Heart left ventricle (tissue), 16 donors: ENCODE measurements around the gene CFAP251. TPM values are rescaled to one million over a fixed set of nuclear protein-coding genes. Genes with fewer than 3 reads are reported as not detected.

Experiments used
- ATAC-seq, 4 donors: fragments of 200-7000 bp; cut with Tn5 transposase; one replicate each; pipeline ENCODE4 v1.9.1; 2020 to 2022; ENCODE audit warnings: moderate library complexity in 4 of 4, mild to moderate bottlenecking in 3 of 4, moderate number of reproducible peaks in 1 of 4
- DNase-seq, 5 donors: peaks; one replicate each; pipeline ENCODE4 v3.0.0-alpha.2; 2020
- H3K27ac ChIP-seq, 12 donors: fragments of 200-600 bp; sonication (generic) in 4 of 12; one replicate each; pipeline versions ENCODE4 v1.5.0 to v1.8.0; 2016 to 2022; ENCODE audit warnings: mild to moderate bottlenecking in 2 of 12
- H3K27me3 ChIP-seq, 9 donors: fragments of 200-600 bp; sonication (generic) in 2 of 9; one replicate each; pipeline versions ENCODE4 v1.5.1 to v1.8.0; 2016 to 2022; ENCODE audit warnings: mild to moderate bottlenecking in 3 of 9
- H3K36me3 ChIP-seq, 9 donors: fragments of 200-600 bp; sonication (generic) in 2 of 9; one replicate each; pipeline versions ENCODE4 v1.5.0 to v1.8.0; 2018 to 2022; ENCODE audit warnings: mild to moderate bottlenecking in 2 of 9
- H3K4me1 ChIP-seq, 12 donors: fragments of 200-600 bp; sonication (generic) in 4 of 12; one replicate each; pipeline versions ENCODE4 v1.5.0 to v1.8.0; 2016 to 2022; ENCODE audit warnings: mild to moderate bottlenecking in 3 of 12
- H3K4me3 ChIP-seq, 12 donors: fragments of 200-600 bp; sonication (generic) in 4 of 12; one replicate each; pipeline versions ENCODE4 v1.5.0 to v1.8.0; 2017 to 2022; ENCODE audit warnings: mild to moderate bottlenecking in 9 of 12, moderate library complexity in 4 of 12
- H3K9me3 ChIP-seq, 12 donors: fragments of 200-600 bp; sonication (generic) in 4 of 12; one replicate each; pipeline versions ENCODE4 v1.5.0 to v1.8.0; 2016 to 2022; ENCODE audit warnings: mild to moderate bottlenecking in 1 of 12
- CTCF ChIP-seq, 12 donors: fragments of 200-600 bp; sonication (generic) in 4 of 12; IDR thresholded peaks; one replicate each; pipeline versions ENCODE4 v1.5.0 to v1.8.0; 2018 to 2022; ENCODE audit warnings: antibody characterized with exemption in 12 of 12, mild to moderate bottlenecking in 5 of 12
- POLR2A ChIP-seq, 2 donors: fragments of 450-650 bp; IDR thresholded peaks; one replicate each; pipeline ENCODE4 v1.6.1; 2017; ENCODE audit warnings: antibody characterized with exemption in 2 of 2, mild to moderate bottlenecking in 2 of 2, moderate library complexity in 2 of 2
- WGBS, 4 donors: extraction: QIAGEN DNeasy Blood & Tissue Kit in 2 of 4; methylation state at CpG; one replicate each; pipeline versions ENCODE4 v1.1.5 to v1.1.7; 2013 to 2018; 5-methylcytosine and 5-hydroxymethylcytosine counted together
- intact Hi-C, 10 donors: fragments of 100-400 bp; cut with DNase I; formaldehyde crosslinking; loops; one replicate each; pipeline versions ENCODE4 v1.11.1 to v1.14.2; 2022
- polyA plus RNA-seq, 2 donors: library from polyadenylated mRNA; stranded (reverse); fragments of 200-250 nt; gene quantifications; one replicate each; pipeline ENCODE4 v1.2.3, GENCODE V29; 2013
- total RNA-seq, 9 donors: library from RNA; depleted of rRNA in 2 of 9; stranded (reverse); fragments of >200 nt in 2 of 9; fragmentation: NEBNext Ultra II Directional in 3 of 9; extraction: Animal tissue kit (Norgen Biotek cat#: 25700) in 3 of 9; gene quantifications; one replicate each; pipeline versions ENCODE4 v1.1.0 to v1.2.4, GENCODE V29; 2016 to 2023
- donor health status: ischemic (EF 13 %, LVEDD 7.1; RV severe dilation, severe dysfunction).
- donor health status: healthy with polysubstance abuse.
- donor health status: DM: no; HTN: yes; CAD: no.
- donor health status: DM: no; HTN: no; CAD: no.
- donor health status: ischemic (EF 25% LVEDD 6.9; RV normal size, moderate dysfunction).
- donor health status: ischemic (EF 25% LVEDD 5.7; RV mildly dilated, moderate dysfunction).
- donor health status: healthy.
- donor health status: DM: yes; HTN: yes; CAD: no.
- donor health status: ischemic (EF 35%, LVEDD 5.7; RV mildly dilated, moderate dysfunction).
- donor health status: nonischemic (EF 11% LVEDD 7.7; RV severe dilation, severe dysfunction).
- donor health status: DM: yes; HTN: yes; CAD: no.
- donor health status: PGD.
- donor health status: ischemic (EF 29% LVEDD 5.4; RV normal size, mild dysfunction).
- donor health status: nonischemic (EF 23%, LVEDD 6.1; RV moderate dilation, normal function).

Gene CFAP251
- total and polyA plus RNA-seq, 11 donors: 0.60 to 8.0 (median 1.4) TPM

- DNase-seq (no peak), ATAC-seq (no peak)
- intact Hi-C loops: no loop called here
- H3K9me3 ChIP-seq: no peaks in the 10 kb centered on the region
- no peak overlapping the region for H3K4me3 ChIP-seq
- 85 to 91% (median 86%) methylated on average over 15 of the region's 15 CpGs for WGBS, 4 donors
- no peak overlapping the region for H3K27ac ChIP-seq
- H3K4me1 ChIP-seq: peaks cover 0 to 15% (median 0%) of the 10 kb centered on the region in 12 donors
- H3K27me3 ChIP-seq: no peaks in the 10 kb centered on the region
- H3K36me3 ChIP-seq: peaks cover 0 to 11% (median 0%) of the 10 kb centered on the region in 9 donors
- no peak for TF ChIP-seq POLR2A (IDR thresholded peaks at IDR 0.05)
- TF ChIP-seq CTCF (IDR thresholded peaks at IDR 0.05): no peak
Observed at GRCh38 chr12:121963341-121964018, 45.1 kb downstream of the CFAP251 start.

- 40 to 48% (median 45%) methylated on average over 9 of the region's 9 CpGs for WGBS, 4 donors
- DNase-seq: no peak
- Histone ChIP-seq H3K4me3 (no peak overlapping the region), H3K36me3 (peaks cover 0 to 11% (median 0%) of the 10 kb centered on the region in 9 donors), H3K9me3 (no peaks in the 10 kb centered on the region), H3K27me3 (no peaks in the 10 kb centered on the region), H3K4me1 (peaks cover 0 to 15% (median 0%) of the 10 kb centered on the region in 12 donors), H3K27ac (no peak overlapping the region)
- ATAC-seq: peak in 1 of 4 donors; percentile 13
- intact Hi-C loops: loop anchor here in 1 of 10 donors (5.0 kb wide), 1 partner anchor 57 kb away; the partner anchor contains the start of gene BCL7A
- TF ChIP-seq POLR2A (IDR thresholded peaks at IDR 0.05): no peak
- no peak for TF ChIP-seq CTCF (IDR thresholded peaks at IDR 0.05)
Observed at GRCh38 chr12:121964813-121965643, 46.6 kb downstream of the CFAP251 start.

GRCh38 chr12:121966959-121967358, 48.6 kb downstream of the CFAP251 start:
- Histone ChIP-seq H3K4me3 (no peak overlapping the region), H3K9me3 (no peaks in the 10 kb centered on the region), H3K4me1 (peaks cover 0 to 25% (median 10%) of the 10 kb centered on the region in 12 donors), H3K27me3 (no peaks in the 10 kb centered on the region), H3K36me3 (peaks cover 0 to 10% (median 0%) of the 10 kb centered on the region in 9 donors), H3K27ac (peak overlapping the region; percentile 53 to 91 (median 66))
- peak in 2 of 5 donors; percentile 23 to 40 for DNase-seq
- no peak for TF ChIP-seq POLR2A (IDR thresholded peaks at IDR 0.05)
- TF ChIP-seq CTCF (IDR thresholded peaks at IDR 0.05): no peak
- peak; percentile 68 to 90 (median 78) for ATAC-seq
- WGBS, 4 donors: 52 to 71% (median 67%) methylated on average over 5 of the region's 5 CpGs
- intact Hi-C loops: loop anchor here in 1 of 10 donors (5.0 kb wide), 1 partner anchor 55 kb away; the partner anchor contains the start of gene BCL7A

GRCh38 chr12:121968876-121969275, 50.5 kb downstream of the CFAP251 start:
- ATAC-seq (peak in 2 of 4 donors; percentile 33 to 35), DNase-seq (peak in 3 of 5 donors; percentile 28 to 50 (median 35))
- no peak for TF ChIP-seq POLR2A (IDR thresholded peaks at IDR 0.05)
- no peak for TF ChIP-seq CTCF (IDR thresholded peaks at IDR 0.05)
- Histone ChIP-seq H3K27ac (no peak overlapping the region), H3K4me3 (no peak overlapping the region), H3K4me1 (peaks cover 0 to 25% (median 10%) of the 10 kb centered on the region in 12 donors), H3K27me3 (no peaks in the 10 kb centered on the region), H3K36me3 (peaks cover 0 to 5% (median 0%) of the 10 kb centered on the region in 9 donors), H3K9me3 (peaks cover 0 to 9% (median 0%) of the 10 kb centered on the region in 12 donors)
- intact Hi-C loops: loop anchor here in 1 of 10 donors (5.0 kb wide), 1 partner anchor 53 kb away; the partner anchor contains the start of gene BCL7A
- 76 to 91% (median 84%) methylated on average over 10 of the region's 10 CpGs for WGBS, 4 donors
